DOHH2 (cell line): ENCODE results near the gene TC2N.

Source experiments
- CTCF ChIP-seq: fragments of 200-600 bp; sonication (generic); IDR thresholded peaks from one replicate; pipeline ENCODE4 v1.5.1; 2014; ENCODE audit warnings: antibody characterized with exemption, mild to moderate bottlenecking, low read depth, low read length; ENCODE audit not compliant: poor library complexity, severe bottlenecking
- EZH2phosphoT487 ChIP-seq: fragments of 200-600 bp; sonication (generic); IDR thresholded peaks from 2 replicates; pipeline ENCODE4 v1.6.1; 2017; ENCODE audit warnings: borderline replicate concordance, mild to moderate bottlenecking, antibody characterized with exemption, low read length, moderate library complexity, mixed read lengths

GRCh38 chr14:91873471-91874415 lies 6.4 kb upstream of the TC2N start:
- TF ChIP-seq CTCF (no peak), EZH2phosphoT487 (no peak)
